ENCODE data around the gene CCM2.

DNA sequence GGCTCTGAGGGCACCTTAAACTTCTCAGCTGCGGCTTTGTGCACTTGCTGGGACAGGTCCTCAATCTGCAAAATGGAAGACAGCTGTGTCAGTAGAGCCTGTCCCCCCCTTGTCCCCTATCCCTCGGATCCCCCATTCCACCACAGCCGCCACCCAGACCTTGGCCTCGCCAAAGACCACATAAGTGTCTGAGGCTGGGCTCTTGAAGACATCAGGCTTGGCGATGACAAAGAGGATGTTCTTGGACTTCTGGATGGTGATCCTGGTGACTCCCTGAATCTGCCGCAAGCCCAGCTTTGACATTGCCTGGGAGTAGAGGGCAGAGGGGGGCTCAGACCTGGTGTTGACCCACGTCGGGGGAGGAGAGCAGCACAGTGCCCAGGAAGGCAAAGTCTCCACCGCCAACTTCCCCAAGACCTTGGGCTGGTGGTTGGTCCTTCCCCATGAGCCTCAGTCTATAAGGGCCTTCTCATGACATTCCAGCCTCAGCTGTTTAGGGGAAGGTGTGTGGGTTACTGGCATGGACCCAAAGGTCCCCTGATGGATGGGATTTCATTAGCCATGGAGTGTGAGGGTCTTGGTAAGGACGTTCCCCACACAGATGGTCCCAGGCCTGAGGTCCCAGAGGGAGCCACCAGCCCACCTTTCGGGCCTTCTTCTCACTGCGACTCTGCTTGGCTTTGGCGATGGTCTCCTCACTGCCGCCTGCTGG, 81.1 kb downstream of the CCM2 start:
- TF ChIP-seq EZH2 (IDR thresholded peaks at IDR 0.05; ENCODE audit: borderline replicate concordance, insufficient read depth, low read length, poor library complexity, severe bottlenecking) (no peak), CTCF (IDR thresholded peaks at IDR 0.05; ENCODE audit: poor library complexity, severe bottlenecking) (no peak), POLR2AphosphoS5 (IDR thresholded peaks at IDR 0.05) (peak; percentile 17), RAD21 (conservative IDR thresholded peaks at IDR 0.05) (no peak), TAF1 (IDR thresholded peaks at IDR 0.05; ENCODE audit: low read depth) (no peak), MXI1 (conservative IDR thresholded peaks at IDR 0.05; ENCODE audit: poor library complexity, severe bottlenecking) (no peak), EP300 (conservative IDR thresholded peaks at IDR 0.05; ENCODE audit: poor library complexity, severe bottlenecking) (no peak)
